Mucosa of descending colon (tissue), 3 donors: ENCODE data around the gene ARHGEF6. TPM values are rescaled to one million over a fixed set of nuclear protein-coding genes. Genes with fewer than 3 reads are reported as not detected.

ENCODE experiments used
- ATAC-seq: fragments of 200-7000 bp; cut with Tn5 transposase; one replicate; pipeline ENCODE4 v1.9.1; 2020; ENCODE audit warnings: mild to moderate bottlenecking, moderate library complexity
- DNase-seq, 3 donors: peaks; one replicate each; pipeline ENCODE4 v3.0.0-alpha.2; 2020
- H3K36me3 ChIP-seq: fragments of 200-600 bp; one replicate; pipeline ENCODE4 v1.8.0; 2021; ENCODE audit warnings: low read depth, mild to moderate bottlenecking
- H3K4me1 ChIP-seq: fragments of 200-600 bp; one replicate; pipeline ENCODE4 v1.8.0; 2021; ENCODE audit warnings: low read depth, mild to moderate bottlenecking
- H3K4me3 ChIP-seq: fragments of 200-600 bp; one replicate; pipeline ENCODE4 v1.8.0; 2021; ENCODE audit warnings: mild to moderate bottlenecking
- H3K9me3 ChIP-seq: fragments of 200-600 bp; one replicate; pipeline ENCODE4 v1.8.0; 2021; ENCODE audit warnings: mild to moderate bottlenecking
- intact Hi-C, 2 donors: fragments of 100-400 bp; cut with DNase I in 1 of 2; cut with micrococcal nuclease in 1 of 2; formaldehyde crosslinking; loops; one replicate each; pipeline versions ENCODE4 v1.11.0 to v1.11.1; 2022; cut with DNase I, micrococcal nuclease
- long read RNA-seq, 2 donors: library from polyadenylated mRNA; unstranded; transcript quantifications; one replicate each; pipeline ENCODE4 v2.0.0, GENCODE V29; 2019 to 2021
- total RNA-seq, 3 donors: library from RNA; stranded (reverse); fragmentation: NEBNext Ultra II Directional in 2 of 3; extraction: Animal tissue kit (Norgen Biotek cat#: 25700) in 2 of 3; gene quantifications; one replicate each; pipeline versions ENCODE4 v1.2.1 to v1.2.4, GENCODE V29; 2021 to 2023
- TF ChIP-seq, protein P1 (sequence below): fragments of 200-600 bp; IDR thresholded peaks from one replicate; pipeline ENCODE4 v1.8.0; 2022; ENCODE audit warnings: antibody characterized with exemption, mild to moderate bottlenecking
- donor health status: DM: no; HTN: no; CAD: no; lungs with moderate emphysema.
- donor health status: DM: no; HTN: no; CAD: no.
- donor health status: DM: no; HTN: yes; CAD: no.

Gene ARHGEF6, protein sequence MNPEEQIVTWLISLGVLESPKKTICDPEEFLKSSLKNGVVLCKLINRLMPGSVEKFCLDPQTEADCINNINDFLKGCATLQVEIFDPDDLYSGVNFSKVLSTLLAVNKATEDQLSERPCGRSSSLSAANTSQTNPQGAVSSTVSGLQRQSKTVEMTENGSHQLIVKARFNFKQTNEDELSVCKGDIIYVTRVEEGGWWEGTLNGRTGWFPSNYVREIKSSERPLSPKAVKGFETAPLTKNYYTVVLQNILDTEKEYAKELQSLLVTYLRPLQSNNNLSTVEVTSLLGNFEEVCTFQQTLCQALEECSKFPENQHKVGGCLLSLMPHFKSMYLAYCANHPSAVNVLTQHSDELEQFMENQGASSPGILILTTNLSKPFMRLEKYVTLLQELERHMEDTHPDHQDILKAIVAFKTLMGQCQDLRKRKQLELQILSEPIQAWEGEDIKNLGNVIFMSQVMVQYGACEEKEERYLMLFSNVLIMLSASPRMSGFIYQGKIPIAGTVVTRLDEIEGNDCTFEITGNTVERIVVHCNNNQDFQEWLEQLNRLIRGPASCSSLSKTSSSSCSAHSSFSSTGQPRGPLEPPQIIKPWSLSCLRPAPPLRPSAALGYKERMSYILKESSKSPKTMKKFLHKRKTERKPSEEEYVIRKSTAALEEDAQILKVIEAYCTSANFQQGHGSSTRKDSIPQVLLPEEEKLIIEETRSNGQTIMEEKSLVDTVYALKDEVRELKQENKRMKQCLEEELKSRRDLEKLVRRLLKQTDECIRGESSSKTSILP
- 10 to 100 TPM in 1 of 3 donors, 1 to 10 TPM in 2; 2.8 to 17.2 (median 6.6) TPM for total RNA-seq
- long read RNA-seq, donor 1, full-length matches to known transcripts: 5 of 12 reads
- long read RNA-seq, donor 1, partial matches to known transcripts: 1 of 12 reads
- long read RNA-seq, donor 1, other reads (novel, unspliced or antisense): 6 of 12 reads
- long read RNA-seq, donor 2, partial matches to known transcripts: 0 of 1 reads
- long read RNA-seq, donor 2, other reads (novel, unspliced or antisense): 1 of 1 reads

- Histone ChIP-seq H3K36me3 (no peaks in the 10 kb centered on the region), H3K4me3 (no peak within 1 kb of the TSS), H3K4me1 (no peaks in the 10 kb centered on the region), H3K9me3 (no peaks in the 10 kb centered on the region)
- intact Hi-C loops: no loop called here
- DNase-seq (peak in 2 of 3 donors; percentile 22 to 25), ATAC-seq (peak; percentile 76)
- TF ChIP-seq, protein P1, sequence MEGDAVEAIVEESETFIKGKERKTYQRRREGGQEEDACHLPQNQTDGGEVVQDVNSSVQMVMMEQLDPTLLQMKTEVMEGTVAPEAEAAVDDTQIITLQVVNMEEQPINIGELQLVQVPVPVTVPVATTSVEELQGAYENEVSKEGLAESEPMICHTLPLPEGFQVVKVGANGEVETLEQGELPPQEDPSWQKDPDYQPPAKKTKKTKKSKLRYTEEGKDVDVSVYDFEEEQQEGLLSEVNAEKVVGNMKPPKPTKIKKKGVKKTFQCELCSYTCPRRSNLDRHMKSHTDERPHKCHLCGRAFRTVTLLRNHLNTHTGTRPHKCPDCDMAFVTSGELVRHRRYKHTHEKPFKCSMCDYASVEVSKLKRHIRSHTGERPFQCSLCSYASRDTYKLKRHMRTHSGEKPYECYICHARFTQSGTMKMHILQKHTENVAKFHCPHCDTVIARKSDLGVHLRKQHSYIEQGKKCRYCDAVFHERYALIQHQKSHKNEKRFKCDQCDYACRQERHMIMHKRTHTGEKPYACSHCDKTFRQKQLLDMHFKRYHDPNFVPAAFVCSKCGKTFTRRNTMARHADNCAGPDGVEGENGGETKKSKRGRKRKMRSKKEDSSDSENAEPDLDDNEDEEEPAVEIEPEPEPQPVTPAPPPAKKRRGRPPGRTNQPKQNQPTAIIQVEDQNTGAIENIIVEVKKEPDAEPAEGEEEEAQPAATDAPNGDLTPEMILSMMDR: no peak
Observed at GRCh38 chrX:136780763-136781162, at the start of gene ARHGEF6. TSS of gene ARHGEF6 (minus strand) at chrX:136780932. CDS start at chrX:136780882, 50 bp downstream.

DNA sequence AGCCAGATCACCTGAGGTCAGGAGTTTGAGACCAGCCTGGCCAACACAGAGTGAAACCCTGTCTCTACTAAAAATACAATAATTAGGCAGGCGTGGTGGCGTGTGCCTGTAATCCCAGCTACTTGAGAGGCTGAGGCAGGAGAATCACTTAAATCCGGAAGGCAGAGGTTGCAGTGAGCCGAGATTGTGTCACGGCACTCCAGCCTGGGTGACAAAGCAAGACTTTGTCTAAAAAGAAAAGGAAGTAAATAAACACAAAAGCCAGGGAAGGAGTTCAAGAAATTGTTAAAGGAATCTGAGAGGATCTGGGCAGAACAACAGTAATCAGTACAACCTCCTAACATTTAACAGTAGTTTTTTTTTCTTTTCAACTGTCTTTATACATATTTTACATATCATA lies 48.7 kb upstream of the ARHGEF6 start:
- H3K4me1 ChIP-seq: no peaks in the 10 kb centered on the region

DNA sequence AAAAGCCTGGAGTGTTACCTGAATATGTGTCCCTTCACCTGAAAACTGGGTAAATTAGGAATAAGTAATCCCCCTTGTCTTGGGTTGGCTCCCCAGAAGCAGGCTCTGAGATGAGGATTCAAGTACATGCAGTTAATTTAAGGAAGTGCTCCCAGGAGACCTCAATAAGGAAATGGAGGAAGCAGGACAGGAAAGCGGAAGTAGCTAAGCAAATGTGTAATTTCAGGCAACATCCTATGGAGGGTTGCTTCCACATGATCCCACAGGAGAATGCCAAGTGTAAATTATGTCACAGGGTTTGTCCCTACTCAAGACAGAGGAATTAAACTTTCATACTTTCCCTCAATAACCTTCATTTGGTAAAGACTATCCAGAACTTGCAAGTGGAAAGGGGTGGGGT lies 48.1 kb upstream of the ARHGEF6 start:
- TF ChIP-seq, protein P1: no peak

More for the DNA sequence above, 48.7 kb upstream of the ARHGEF6 start:
- H3K9me3 ChIP-seq: no peaks in the 10 kb centered on the region
- intact Hi-C loops: no loop called here
- TF ChIP-seq, protein P1: no peak
- DNase-seq: no peak
- no peak for ATAC-seq
- H3K4me3 ChIP-seq: no peak overlapping the region
- H3K36me3 ChIP-seq: no peaks in the 10 kb centered on the region

DNA sequence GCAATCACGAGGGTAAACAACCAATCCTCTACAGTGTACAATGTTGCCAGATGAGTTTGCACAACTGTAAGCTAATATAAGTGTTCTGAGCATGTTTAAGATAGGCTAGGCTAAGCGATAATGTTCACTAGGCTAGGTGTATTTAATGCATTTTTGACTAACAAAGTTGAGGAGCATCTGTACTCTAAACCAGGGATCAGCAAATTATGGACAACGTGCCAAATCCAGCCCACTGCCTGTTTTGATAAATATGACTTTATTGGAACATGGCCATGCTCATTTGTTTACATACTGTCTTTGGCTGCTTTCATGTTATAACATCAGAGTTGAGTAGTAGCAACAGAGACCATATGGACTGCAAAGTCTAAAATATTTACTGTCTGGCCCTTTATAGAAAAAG lies 46.3 kb upstream of the ARHGEF6 start:
- Histone ChIP-seq H3K9me3 (no peaks in the 10 kb centered on the region), H3K36me3 (no peaks in the 10 kb centered on the region), H3K4me1 (no peaks in the 10 kb centered on the region), H3K4me3 (no peak overlapping the region)
- TF ChIP-seq, protein P1: no peak
- DNase-seq (no peak), ATAC-seq (no peak)
- intact Hi-C loops: no loop called here

More for the DNA sequence above, 48.1 kb upstream of the ARHGEF6 start:
- DNase-seq (peak in 1 of 3 donors; percentile 2), ATAC-seq (peak; percentile 31)
- Histone ChIP-seq H3K36me3 (no peaks in the 10 kb centered on the region), H3K4me3 (no peak overlapping the region), H3K9me3 (no peaks in the 10 kb centered on the region), H3K4me1 (no peaks in the 10 kb centered on the region)
- intact Hi-C loops: no loop called here

- ATAC-seq: no peak
Observed at GRCh38 chrX:136825771-136826170, 45.0 kb upstream of the ARHGEF6 start.

More at GRCh38 chrX:136825771-136826170, 45.0 kb upstream of the ARHGEF6 start:
- no peaks in the 10 kb centered on the region for H3K36me3 ChIP-seq
- H3K4me3 ChIP-seq: no peak overlapping the region
- no peaks in the 10 kb centered on the region for H3K9me3 ChIP-seq
- intact Hi-C loops: no loop called here
- TF ChIP-seq, protein P1: no peak
- no peaks in the 10 kb centered on the region for H3K4me1 ChIP-seq
- no peak for DNase-seq
